GM12801 (cell line): ENCODE data around the gene DNAH3.

Experiments
- TF ChIP-seq, protein P1 (sequence below): IDR thresholded peaks from one replicate; pipeline ENCODE4 v1.5.1; 2011; ENCODE audit warnings: control low read depth; ENCODE audit not compliant: insufficient read length; ENCODE audit errors: extremely low read depth

The DNAH3 gene

DNA sequence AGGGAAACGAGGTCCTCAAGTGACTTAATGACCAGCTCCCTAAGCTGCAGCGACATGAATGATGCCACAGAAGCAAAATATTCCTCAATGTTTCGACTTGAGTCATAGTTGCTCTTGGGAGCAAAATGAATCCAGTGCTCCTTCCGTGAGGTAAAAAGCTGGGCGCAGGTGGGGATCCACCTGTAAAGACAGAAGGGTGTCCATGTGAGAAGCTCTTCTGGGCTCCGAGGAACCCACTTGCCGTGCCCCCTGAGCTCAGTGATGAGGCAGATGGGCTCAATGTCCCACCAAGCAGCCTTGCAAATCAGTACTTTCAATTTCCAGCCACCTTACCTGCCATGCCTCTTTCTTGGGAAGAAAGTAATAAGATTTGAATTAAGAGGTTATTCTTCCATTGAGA lies 25.5 kb downstream of the DNAH3 start:
- TF ChIP-seq, protein P1, sequence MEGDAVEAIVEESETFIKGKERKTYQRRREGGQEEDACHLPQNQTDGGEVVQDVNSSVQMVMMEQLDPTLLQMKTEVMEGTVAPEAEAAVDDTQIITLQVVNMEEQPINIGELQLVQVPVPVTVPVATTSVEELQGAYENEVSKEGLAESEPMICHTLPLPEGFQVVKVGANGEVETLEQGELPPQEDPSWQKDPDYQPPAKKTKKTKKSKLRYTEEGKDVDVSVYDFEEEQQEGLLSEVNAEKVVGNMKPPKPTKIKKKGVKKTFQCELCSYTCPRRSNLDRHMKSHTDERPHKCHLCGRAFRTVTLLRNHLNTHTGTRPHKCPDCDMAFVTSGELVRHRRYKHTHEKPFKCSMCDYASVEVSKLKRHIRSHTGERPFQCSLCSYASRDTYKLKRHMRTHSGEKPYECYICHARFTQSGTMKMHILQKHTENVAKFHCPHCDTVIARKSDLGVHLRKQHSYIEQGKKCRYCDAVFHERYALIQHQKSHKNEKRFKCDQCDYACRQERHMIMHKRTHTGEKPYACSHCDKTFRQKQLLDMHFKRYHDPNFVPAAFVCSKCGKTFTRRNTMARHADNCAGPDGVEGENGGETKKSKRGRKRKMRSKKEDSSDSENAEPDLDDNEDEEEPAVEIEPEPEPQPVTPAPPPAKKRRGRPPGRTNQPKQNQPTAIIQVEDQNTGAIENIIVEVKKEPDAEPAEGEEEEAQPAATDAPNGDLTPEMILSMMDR, result no peak

DNA sequence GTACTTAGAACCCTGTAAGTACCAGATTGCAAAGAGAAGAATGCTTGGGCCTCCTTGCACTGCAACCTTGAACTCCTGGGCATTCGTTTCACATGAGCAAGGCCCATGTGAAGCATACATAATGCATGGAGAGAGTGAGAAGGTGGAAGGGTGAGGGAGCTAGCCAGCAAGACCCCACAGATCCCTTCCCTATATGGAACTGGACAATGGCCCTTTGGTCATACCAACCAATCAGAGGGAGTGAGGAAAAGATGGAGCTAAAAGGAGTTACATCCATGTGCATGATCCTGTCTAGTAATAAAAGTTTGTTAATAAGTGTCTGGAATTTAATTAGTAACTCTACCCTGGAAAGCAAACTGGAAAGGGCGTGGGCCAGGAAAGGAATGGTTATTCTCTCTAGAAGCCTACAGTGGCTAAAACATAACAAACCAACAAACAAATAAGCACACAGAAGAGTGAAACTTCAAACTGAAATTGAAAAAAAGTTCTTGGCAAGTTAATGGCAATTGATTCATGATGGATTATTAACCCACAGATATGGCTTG lies 29.6 kb downstream of the DNAH3 start:
- TF ChIP-seq, protein P1, result no peak

DNA sequence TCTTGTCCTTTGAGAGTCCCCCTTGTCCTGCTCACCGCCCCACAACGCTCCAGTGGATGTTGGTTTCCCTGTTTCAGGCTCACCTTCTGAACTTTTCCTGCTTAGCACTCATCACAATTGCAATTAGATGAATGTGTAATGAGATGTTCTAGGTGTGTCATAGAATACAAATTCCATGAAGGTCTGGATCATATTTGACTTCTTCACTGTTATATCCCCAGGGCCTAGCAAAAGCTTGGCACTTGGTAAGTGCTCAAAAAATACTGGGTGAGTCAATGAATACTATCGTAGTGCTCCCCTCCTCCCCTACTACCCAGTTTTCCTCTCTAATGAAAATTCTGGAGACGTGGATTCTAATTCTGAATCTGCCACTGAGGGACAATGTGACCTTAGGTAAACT lies 33.1 kb downstream of the DNAH3 start:
- TF ChIP-seq, protein P1, result no peak

DNA sequence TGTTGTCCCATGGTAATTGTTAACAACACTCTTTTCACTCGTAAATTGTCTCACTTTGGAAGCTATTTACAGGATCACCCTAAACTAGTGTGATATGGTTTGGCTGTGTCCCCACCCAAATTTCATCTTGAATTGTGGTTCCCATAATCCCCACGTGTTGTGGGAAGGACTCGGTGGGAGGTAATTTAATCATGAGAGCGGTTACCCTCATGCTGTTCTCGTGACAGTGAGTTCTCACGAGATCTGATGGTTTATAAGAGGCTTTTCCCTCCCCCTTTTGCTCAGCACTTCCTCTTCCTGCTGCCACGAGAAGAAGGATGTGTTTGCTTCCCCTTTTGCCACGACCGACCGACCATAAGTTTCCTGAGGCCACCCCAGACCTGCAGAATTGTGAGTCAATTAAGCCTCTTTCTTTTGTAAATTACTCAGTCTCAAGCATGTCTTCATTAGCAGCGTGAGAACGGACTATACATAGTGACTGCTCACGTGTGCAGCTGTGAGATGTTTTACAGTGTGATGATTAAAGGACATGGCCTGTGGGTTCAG lies 34.4 kb downstream of the DNAH3 start:
- TF ChIP-seq, protein P1, result no peak

DNA sequence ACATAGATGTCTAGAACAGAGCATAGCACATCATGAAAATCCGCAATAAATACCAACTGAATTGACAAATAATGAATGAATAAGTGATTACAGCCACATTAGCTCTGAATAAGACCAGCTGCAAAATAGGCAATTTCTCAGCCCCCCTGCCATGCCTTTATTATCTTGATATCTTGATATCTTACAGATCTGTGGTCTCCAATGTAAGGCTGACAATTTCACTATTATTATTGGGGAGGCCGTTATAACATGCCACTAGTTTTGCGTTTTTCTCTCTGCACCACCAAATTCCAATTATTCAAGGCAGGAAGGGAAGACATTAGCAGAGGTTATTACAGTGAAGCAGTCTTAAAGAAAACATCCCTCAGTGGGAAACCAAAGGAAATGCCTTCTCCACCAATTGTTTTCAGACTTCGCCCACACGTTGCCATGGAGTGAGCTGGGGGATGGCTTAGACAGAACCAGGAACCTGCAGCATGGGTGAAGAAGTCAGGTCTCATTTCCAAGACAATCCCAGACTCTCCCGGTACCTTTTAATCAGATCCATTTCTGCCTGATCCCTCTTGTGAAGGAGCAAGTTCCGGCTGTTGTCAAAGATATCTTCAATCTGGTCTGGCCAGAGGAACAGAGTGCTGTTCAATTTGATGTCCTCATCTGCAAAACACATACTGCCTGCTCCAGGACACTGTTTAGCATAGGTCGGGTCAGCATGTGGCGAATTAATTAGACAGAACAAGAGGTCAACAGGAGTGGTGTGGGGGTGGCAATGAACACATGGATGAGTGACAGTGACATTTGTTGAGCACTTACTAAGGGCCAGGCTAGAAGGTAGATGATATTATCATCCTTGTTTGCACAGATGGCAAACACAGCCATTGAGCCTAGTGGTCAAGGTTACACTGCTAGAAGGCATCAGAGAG lies 46.4 kb downstream of the DNAH3 start:
- TF ChIP-seq, protein P1, result no peak

DNA sequence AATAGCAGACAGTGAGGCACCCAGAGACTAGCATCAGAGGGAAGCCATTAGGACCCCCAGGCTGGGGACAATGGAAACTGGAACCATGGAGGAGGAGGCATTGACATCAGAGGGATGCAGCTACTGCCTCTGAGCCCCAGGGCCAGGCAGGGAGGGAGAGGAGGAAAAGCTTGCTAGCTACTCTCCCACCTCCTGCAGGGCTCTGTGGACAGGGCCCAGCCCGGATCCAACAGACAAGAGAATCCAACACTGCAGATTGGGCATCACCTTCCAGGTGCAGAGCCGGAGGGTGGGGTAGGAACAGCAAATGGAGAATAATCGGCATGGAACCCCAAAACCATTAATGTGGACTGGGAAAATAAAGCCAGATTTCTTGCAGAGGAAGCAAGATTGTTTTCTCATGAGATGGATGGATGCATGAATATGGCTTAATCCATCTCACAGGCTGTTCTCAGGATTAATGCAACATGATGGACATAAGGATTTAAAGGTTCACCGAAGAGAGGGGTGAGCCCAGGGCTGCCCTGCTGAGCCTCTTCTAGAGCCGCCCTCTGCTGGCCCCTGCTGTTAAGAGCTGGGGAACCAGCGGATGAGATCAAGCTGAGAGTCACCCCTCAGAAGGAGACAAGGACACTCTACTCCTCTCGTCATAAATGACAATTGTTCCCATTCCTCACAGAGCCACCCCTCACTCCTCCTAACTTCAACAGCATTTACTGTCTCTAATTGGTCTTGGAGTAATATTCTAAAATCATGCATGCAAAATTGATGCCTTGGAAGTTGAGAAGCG lies 48.8 kb downstream of the DNAH3 start:
- TF ChIP-seq, protein P1, result no peak

DNA sequence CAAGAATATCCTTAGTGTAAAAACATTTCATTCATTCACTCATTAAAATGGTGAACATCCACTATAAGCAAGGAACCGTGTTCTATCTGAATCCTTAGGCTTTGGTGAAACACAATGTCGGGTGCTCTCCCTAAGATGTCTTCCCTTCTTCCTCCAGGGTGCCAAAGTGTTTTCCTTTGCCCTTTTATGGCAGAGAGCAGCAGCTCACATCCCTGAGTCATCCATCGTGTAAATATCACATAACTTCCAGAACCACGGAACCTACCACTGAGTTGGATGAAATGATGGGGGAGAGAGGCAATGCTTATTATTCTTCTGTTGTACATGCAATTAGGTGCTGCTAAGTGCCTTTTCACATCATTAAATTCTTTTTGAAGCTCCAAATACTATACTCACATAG lies 50.2 kb downstream of the DNAH3 start:
- TF ChIP-seq, protein P1, result no peak
